GM23338 (cell line): ENCODE measurements around the gene SUGCT. TPM values are rescaled to one million over a fixed set of nuclear protein-coding genes. Genes with fewer than 3 reads are reported as not detected.

Experiments used
- ATAC-seq: fragments of 200-7000 bp; cut with Tn5 transposase; 3 replicates; pipeline ENCODE4 v1.9.1; 2020
- DNase-seq: peaks from one replicate; pipeline ENCODE4 v3.0.0-alpha.2; 2015; ENCODE audit warnings: low spot score
- H2AFZ ChIP-seq: fragments of 200-600 bp; sonication (generic); 2 replicates; pipeline ENCODE4 v1.8.0; 2016; ENCODE audit warnings: antibody characterized with exemption, mild to moderate bottlenecking, moderate library complexity
- H3F3A ChIP-seq: fragments of 200-600 bp; sonication (generic); replicated peaks from 2 replicates; pipeline ENCODE4 v1.8.0; 2017; ENCODE audit warnings: antibody characterized with exemption, mixed run types, low read depth
- H3K27ac ChIP-seq: fragments of 200-600 bp; sonication (generic); 2 replicates; pipeline ENCODE4 v1.6.1; 2016; ENCODE audit warnings: low read depth
- H3K27me3 ChIP-seq: fragments of 200-600 bp; sonication (generic); 2 replicates; pipeline ENCODE4 v1.8.0; 2016; ENCODE audit warnings: mild to moderate bottlenecking, mixed run types, moderate library complexity; ENCODE audit not compliant: insufficient read depth
- H3K36me3 ChIP-seq: fragments of 200-600 bp; sonication (generic); 2 replicates; pipeline ENCODE4 v1.8.0; 2016; ENCODE audit warnings: mild to moderate bottlenecking; ENCODE audit not compliant: insufficient read depth
- H3K4me1 ChIP-seq: fragments of 200-600 bp; sonication (generic); 2 replicates; pipeline ENCODE4 v1.8.0; 2016; ENCODE audit warnings: mild to moderate bottlenecking, moderate library complexity; ENCODE audit not compliant: insufficient read depth
- H3K4me2 ChIP-seq: fragments of 200-600 bp; sonication (generic); 2 replicates; pipeline ENCODE4 v1.7.1; 2017; ENCODE audit warnings: mixed run types
- H3K4me3 ChIP-seq: fragments of 200-600 bp; sonication (generic); 2 replicates; pipeline ENCODE4 v1.6.1; 2016; ENCODE audit warnings: mixed run types
- H3K79me2 ChIP-seq: fragments of 200-600 bp; sonication (generic); replicated peaks from 2 replicates; pipeline ENCODE4 v1.8.0; 2017; ENCODE audit warnings: mild to moderate bottlenecking; ENCODE audit not compliant: insufficient read depth
- H3K9me2 ChIP-seq: fragments of 200-600 bp; sonication (generic); 2 replicates; pipeline ENCODE4 v1.8.0; 2017; ENCODE audit not compliant: insufficient read depth
- H4K20me1 ChIP-seq: fragments of 200-600 bp; sonication (generic); replicated peaks from 2 replicates; pipeline ENCODE4 v1.8.0; 2017; ENCODE audit warnings: mild to moderate bottlenecking; ENCODE audit not compliant: insufficient read depth
- H3K27ac Mint-ChIP-seq: 2 replicates; pipeline ENCODE4 v1.8.0; 2020; ENCODE audit warnings: inconsistent platforms, mild to moderate bottlenecking, moderate library complexity, mixed read lengths
- H3K27me3 Mint-ChIP-seq: 3 replicates; pipeline ENCODE4 v1.8.0; 2022; ENCODE audit warnings: low read depth, mild to moderate bottlenecking, moderate library complexity, mixed read lengths, inconsistent platforms; ENCODE audit not compliant: insufficient read depth, poor library complexity
- H3K36me3 Mint-ChIP-seq: 3 replicates; pipeline ENCODE4 v1.8.0; 2021; ENCODE audit warnings: low read depth, mild to moderate bottlenecking, inconsistent platforms, moderate library complexity, mixed read lengths
- H3K4me1 Mint-ChIP-seq: 3 replicates; pipeline ENCODE4 v1.8.0; 2020; ENCODE audit warnings: mild to moderate bottlenecking, inconsistent platforms, mixed read lengths
- H3K4me3 Mint-ChIP-seq: 3 replicates; pipeline ENCODE4 v1.8.0; 2021; ENCODE audit warnings: moderate library complexity, mild to moderate bottlenecking, inconsistent platforms, mixed read lengths
- H3K9me3 Mint-ChIP-seq: 3 replicates; pipeline ENCODE4 v1.8.0; 2020; ENCODE audit warnings: moderate library complexity, mild to moderate bottlenecking, inconsistent platforms, mixed read lengths
- CREB1 ChIP-seq: fragments of 250-450 bp; sonication (Bioruptor Pico); IDR thresholded peaks from 2 replicates; pipeline ENCODE4 v1.5.0; 2020; ENCODE audit warnings: low read depth, mild to moderate bottlenecking, moderate library complexity
- EZH2 ChIP-seq: fragments of 200-600 bp; sonication (generic); IDR thresholded peaks from one replicate; pipeline ENCODE4 v1.8.0; 2017; ENCODE audit warnings: antibody characterized with exemption, mild to moderate bottlenecking, low read depth; ENCODE audit not compliant: unreplicated experiment
- EZH2phosphoT487 ChIP-seq: fragments of 200-600 bp; sonication (generic); IDR thresholded peaks from one replicate; pipeline ENCODE4 v1.8.1; 2018; ENCODE audit warnings: antibody characterized with exemption; ENCODE audit not compliant: unreplicated experiment
- JUNB ChIP-seq: IDR thresholded peaks from one replicate; pipeline ENCODE4 v1.6.1; 2016; ENCODE audit warnings: antibody characterized with exemption; ENCODE audit not compliant: unreplicated experiment
- NANOG ChIP-seq: IDR thresholded peaks from 2 replicates; pipeline ENCODE4 v1.6.1; 2016; ENCODE audit warnings: antibody characterized with exemption, borderline replicate concordance
- POLR2AphosphoS5 ChIP-seq: IDR thresholded peaks from 2 replicates; pipeline ENCODE4 v1.6.1; 2016; ENCODE audit warnings: antibody characterized with exemption, low read depth
- STAT1 ChIP-seq: IDR thresholded peaks from one replicate; pipeline ENCODE4 v1.6.1; 2016; ENCODE audit warnings: antibody characterized with exemption; ENCODE audit not compliant: unreplicated experiment
- ZNF114 ChIP-seq: fragments of 250-450 bp; sonication (Bioruptor Pico); IDR thresholded peaks from 2 replicates; pipeline ENCODE4 v1.5.0; 2020; ENCODE audit warnings: mild to moderate bottlenecking, moderate library complexity
- ZNF331 ChIP-seq: fragments of 250-450 bp; sonication (Bioruptor Pico); IDR thresholded peaks from 2 replicates; pipeline ENCODE4 v1.5.0; 2020; ENCODE audit warnings: low read depth, mild to moderate bottlenecking, moderate library complexity
- polyA plus RNA-seq: library from polyadenylated mRNA; unstranded; fragments of >200 nt; fragmentation: Nextera tagmentation; extraction: Ambion mirVana; gene quantifications from 2 replicates; pipeline ENCODE4 v1.2.1, GENCODE V29; 2016
- total RNA-seq: library from RNA; depleted of rRNA; stranded (reverse); fragments of >200 nt; shearing (Covaris generic); gene quantifications from 2 replicates; pipeline ENCODE4 v1.2.3, GENCODE V29; 2014
- TF ChIP-seq, protein P1 (sequence below): IDR thresholded peaks from one replicate; pipeline ENCODE4 v1.6.1; 2018; ENCODE audit warnings: antibody characterized with exemption; ENCODE audit not compliant: unreplicated experiment
- TF ChIP-seq, protein P2 (sequence below): fragments of 250-450 bp; sonication (Bioruptor Pico); IDR thresholded peaks from 2 replicates; pipeline ENCODE4 v1.5.0; 2020; ENCODE audit warnings: mild to moderate bottlenecking, moderate library complexity
- TF ChIP-seq, protein P3 (sequence below): IDR thresholded peaks from 2 replicates; pipeline ENCODE4 v1.6.1; 2016; ENCODE audit warnings: antibody characterized with exemption
- TF ChIP-seq, protein P4 (sequence below), 2 experiments: fragments of 200-600 bp in 1 of 2; sonication (generic) in 1 of 2; conservative IDR thresholded peaks; 2 replicates each; pipeline versions ENCODE4 v1.5.1 to v1.6.1; 2016 to 2017; ENCODE audit warnings: antibody characterized with exemption in 2 of 2, low read depth in 2 of 2, mild to moderate bottlenecking in 2 of 2, moderate library complexity in 1 of 2

The SUGCT gene
- total and polyA plus RNA-seq, 2 experiments from 2014 or later = 4.2 to 5.6 TPM

DNA sequence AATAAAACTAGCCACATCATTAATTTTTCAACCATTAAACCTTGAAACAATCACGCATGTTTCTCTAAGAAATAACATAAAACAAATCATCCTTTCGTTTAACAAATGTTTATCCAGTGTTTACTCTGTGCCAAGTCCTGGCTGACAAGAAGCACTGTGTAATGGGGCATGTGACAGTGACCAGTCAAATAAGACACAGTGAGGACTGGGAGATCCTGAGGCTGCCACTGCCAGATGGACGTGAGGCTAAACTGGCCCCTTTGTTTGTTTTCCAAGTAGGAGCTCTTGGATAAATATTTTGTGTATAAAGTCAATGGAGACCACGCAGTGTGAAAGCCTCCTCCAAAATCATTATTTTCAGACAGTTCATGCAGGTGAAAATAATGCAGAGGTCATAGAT is 626.2 kb downstream of the SUGCT start:
- H3K27ac ChIP-seq = no peak overlapping the region

More for the DNA sequence above, 626.2 kb downstream of the SUGCT start:
- no peak overlapping the region for H3K27ac Mint-ChIP-seq
- no peaks in the 10 kb centered on the region for H3K27me3 Mint-ChIP-seq
- Histone ChIP-seq H3K36me3 (no peaks in the 10 kb centered on the region), H4K20me1 (no peaks in the 10 kb centered on the region), H3K4me2 (no peak overlapping the region), H3K27me3 (no peaks in the 10 kb centered on the region), H3K79me2 (no peaks in the 10 kb centered on the region), H2AFZ (no peak overlapping the region), H3K4me1 (peaks cover 23% of the 10 kb centered on the region), H3K9me2 (no peaks in the 10 kb centered on the region), H3F3A (no peaks in the 10 kb centered on the region), H3K4me3 (no peak overlapping the region)
- ATAC-seq (no peak), DNase-seq (no peak)
- no peaks in the 10 kb centered on the region for H3K9me3 Mint-ChIP-seq
- TF ChIP-seq CREB1 (CRISPR knock-in tag) = no peak
- TF ChIP-seq, protein P1, sequence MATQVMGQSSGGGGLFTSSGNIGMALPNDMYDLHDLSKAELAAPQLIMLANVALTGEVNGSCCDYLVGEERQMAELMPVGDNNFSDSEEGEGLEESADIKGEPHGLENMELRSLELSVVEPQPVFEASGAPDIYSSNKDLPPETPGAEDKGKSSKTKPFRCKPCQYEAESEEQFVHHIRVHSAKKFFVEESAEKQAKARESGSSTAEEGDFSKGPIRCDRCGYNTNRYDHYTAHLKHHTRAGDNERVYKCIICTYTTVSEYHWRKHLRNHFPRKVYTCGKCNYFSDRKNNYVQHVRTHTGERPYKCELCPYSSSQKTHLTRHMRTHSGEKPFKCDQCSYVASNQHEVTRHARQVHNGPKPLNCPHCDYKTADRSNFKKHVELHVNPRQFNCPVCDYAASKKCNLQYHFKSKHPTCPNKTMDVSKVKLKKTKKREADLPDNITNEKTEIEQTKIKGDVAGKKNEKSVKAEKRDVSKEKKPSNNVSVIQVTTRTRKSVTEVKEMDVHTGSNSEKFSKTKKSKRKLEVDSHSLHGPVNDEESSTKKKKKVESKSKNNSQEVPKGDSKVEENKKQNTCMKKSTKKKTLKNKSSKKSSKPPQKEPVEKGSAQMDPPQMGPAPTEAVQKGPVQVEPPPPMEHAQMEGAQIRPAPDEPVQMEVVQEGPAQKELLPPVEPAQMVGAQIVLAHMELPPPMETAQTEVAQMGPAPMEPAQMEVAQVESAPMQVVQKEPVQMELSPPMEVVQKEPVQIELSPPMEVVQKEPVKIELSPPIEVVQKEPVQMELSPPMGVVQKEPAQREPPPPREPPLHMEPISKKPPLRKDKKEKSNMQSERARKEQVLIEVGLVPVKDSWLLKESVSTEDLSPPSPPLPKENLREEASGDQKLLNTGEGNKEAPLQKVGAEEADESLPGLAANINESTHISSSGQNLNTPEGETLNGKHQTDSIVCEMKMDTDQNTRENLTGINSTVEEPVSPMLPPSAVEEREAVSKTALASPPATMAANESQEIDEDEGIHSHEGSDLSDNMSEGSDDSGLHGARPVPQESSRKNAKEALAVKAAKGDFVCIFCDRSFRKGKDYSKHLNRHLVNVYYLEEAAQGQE = no peak
- no peak for TF ChIP-seq EZH2phosphoT487
- TF ChIP-seq ZNF114 (CRISPR knock-in tag) = no peak
- no peak for TF ChIP-seq ZNF331 (CRISPR knock-in tag)
- TF ChIP-seq EZH2 = no peak
- no peak for TF ChIP-seq STAT1
- TF ChIP-seq, protein P2, sequence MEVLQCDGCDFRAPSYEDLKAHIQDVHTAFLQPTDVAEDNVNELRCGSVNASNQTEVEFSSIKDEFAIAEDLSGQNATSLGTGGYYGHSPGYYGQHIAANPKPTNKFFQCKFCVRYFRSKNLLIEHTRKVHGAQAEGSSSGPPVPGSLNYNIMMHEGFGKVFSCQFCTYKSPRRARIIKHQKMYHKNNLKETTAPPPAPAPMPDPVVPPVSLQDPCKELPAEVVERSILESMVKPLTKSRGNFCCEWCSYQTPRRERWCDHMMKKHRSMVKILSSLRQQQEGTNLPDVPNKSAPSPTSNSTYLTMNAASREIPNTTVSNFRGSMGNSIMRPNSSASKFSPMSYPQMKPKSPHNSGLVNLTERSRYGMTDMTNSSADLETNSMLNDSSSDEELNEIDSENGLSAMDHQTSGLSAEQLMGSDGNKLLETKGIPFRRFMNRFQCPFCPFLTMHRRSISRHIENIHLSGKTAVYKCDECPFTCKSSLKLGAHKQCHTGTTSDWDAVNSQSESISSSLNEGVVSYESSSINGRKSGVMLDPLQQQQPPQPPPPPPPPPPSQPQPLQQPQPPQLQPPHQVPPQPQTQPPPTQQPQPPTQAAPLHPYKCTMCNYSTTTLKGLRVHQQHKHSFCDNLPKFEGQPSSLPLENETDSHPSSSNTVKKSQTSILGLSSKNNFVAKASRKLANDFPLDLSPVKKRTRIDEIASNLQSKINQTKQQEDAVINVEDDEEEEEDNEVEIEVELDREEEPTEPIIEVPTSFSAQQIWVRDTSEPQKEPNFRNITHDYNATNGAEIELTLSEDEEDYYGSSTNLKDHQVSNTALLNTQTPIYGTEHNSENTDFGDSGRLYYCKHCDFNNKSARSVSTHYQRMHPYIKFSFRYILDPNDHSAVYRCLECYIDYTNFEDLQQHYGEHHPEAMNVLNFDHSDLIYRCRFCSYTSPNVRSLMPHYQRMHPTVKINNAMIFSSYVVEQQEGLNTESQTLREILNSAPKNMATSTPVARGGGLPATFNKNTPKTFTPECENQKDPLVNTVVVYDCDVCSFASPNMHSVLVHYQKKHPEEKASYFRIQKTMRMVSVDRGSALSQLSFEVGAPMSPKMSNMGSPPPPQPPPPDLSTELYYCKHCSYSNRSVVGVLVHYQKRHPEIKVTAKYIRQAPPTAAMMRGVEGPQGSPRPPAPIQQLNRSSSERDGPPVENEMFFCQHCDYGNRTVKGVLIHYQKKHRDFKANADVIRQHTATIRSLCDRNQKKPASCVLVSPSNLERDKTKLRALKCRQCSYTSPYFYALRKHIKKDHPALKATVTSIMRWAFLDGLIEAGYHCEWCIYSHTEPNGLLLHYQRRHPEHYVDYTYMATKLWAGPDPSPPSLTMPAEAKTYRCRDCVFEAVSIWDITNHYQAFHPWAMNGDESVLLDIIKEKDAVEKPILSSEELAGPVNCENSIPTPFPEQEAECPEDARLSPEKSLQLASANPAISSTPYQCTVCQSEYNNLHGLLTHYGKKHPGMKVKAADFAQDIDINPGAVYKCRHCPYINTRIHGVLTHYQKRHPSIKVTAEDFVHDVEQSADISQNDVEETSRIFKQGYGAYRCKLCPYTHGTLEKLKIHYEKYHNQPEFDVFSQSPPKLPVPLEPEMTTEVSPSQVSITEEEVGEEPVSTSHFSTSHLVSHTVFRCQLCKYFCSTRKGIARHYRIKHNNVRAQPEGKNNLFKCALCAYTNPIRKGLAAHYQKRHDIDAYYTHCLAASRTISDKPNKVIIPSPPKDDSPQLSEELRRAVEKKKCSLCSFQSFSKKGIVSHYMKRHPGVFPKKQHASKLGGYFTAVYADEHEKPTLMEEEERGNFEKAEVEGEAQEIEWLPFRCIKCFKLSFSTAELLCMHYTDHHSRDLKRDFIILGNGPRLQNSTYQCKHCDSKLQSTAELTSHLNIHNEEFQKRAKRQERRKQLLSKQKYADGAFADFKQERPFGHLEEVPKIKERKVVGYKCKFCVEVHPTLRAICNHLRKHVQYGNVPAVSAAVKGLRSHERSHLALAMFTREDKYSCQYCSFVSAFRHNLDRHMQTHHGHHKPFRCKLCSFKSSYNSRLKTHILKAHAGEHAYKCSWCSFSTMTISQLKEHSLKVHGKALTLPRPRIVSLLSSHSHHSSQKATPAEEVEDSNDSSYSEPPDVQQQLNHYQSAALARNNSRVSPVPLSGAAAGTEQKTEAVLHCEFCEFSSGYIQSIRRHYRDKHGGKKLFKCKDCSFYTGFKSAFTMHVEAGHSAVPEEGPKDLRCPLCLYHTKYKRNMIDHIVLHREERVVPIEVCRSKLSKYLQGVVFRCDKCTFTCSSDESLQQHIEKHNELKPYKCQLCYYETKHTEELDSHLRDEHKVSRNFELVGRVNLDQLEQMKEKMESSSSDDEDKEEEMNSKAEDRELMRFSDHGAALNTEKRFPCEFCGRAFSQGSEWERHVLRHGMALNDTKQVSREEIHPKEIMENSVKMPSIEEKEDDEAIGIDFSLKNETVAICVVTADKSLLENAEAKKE = no peak
- TF ChIP-seq, protein P3, sequence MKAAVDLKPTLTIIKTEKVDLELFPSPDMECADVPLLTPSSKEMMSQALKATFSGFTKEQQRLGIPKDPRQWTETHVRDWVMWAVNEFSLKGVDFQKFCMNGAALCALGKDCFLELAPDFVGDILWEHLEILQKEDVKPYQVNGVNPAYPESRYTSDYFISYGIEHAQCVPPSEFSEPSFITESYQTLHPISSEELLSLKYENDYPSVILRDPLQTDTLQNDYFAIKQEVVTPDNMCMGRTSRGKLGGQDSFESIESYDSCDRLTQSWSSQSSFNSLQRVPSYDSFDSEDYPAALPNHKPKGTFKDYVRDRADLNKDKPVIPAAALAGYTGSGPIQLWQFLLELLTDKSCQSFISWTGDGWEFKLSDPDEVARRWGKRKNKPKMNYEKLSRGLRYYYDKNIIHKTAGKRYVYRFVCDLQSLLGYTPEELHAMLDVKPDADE = no peak
- TF ChIP-seq JUNB = no peak
- TF ChIP-seq, protein P4, sequence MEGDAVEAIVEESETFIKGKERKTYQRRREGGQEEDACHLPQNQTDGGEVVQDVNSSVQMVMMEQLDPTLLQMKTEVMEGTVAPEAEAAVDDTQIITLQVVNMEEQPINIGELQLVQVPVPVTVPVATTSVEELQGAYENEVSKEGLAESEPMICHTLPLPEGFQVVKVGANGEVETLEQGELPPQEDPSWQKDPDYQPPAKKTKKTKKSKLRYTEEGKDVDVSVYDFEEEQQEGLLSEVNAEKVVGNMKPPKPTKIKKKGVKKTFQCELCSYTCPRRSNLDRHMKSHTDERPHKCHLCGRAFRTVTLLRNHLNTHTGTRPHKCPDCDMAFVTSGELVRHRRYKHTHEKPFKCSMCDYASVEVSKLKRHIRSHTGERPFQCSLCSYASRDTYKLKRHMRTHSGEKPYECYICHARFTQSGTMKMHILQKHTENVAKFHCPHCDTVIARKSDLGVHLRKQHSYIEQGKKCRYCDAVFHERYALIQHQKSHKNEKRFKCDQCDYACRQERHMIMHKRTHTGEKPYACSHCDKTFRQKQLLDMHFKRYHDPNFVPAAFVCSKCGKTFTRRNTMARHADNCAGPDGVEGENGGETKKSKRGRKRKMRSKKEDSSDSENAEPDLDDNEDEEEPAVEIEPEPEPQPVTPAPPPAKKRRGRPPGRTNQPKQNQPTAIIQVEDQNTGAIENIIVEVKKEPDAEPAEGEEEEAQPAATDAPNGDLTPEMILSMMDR (conservative IDR thresholded peaks at IDR 0.05; ENCODE audit: low read depth in 2 of 2) = no peak
- no peak for TF ChIP-seq NANOG
- TF ChIP-seq POLR2AphosphoS5 = no peak
- H3K36me3 Mint-ChIP-seq = no peaks in the 10 kb centered on the region
- no peak overlapping the region for H3K4me3 Mint-ChIP-seq
- H3K4me1 Mint-ChIP-seq = peaks cover 22% of the 10 kb centered on the region
